Ascending aorta (tissue), 2 donors: ENCODE measurements around the gene CD22. TPM values are rescaled to one million over a fixed set of nuclear protein-coding genes. Genes with fewer than 3 reads are reported as not detected.
"Not testable (repeated sequence)": the region's sequence is repeated elsewhere in the genome, so short reads cannot be mapped to it uniquely, and the experiment has no call there.

Experiments
- DNase-seq, 2 donors: peaks; one replicate each; pipeline ENCODE4 v3.0.0-alpha.2; 2019; ENCODE audit warnings: low spot score in 2 of 2
- H3K27ac ChIP-seq, 2 donors: fragments of 200-600 bp; sonication (generic); one replicate each; pipeline ENCODE4 v1.5.1; 2016 to 2017; ENCODE audit warnings: mild to moderate bottlenecking in 1 of 2
- H3K27me3 ChIP-seq: fragments of 200-600 bp; sonication (generic); one replicate; pipeline ENCODE4 v1.5.1; 2017
- H3K36me3 ChIP-seq, 2 donors: fragments of 200-600 bp; sonication (generic); one replicate each; pipeline ENCODE4 v1.5.1; 2016
- H3K4me1 ChIP-seq, 2 donors: fragments of 200-600 bp; sonication (generic); one replicate each; pipeline ENCODE4 v1.5.1; 2016 to 2017; ENCODE audit warnings: mild to moderate bottlenecking in 1 of 2
- H3K4me3 ChIP-seq, 2 donors: fragments of 200-600 bp; sonication (generic); one replicate each; pipeline ENCODE4 v1.5.1; 2016 to 2017; ENCODE audit warnings: mild to moderate bottlenecking in 1 of 2
- H3K9me3 ChIP-seq, 2 donors: fragments of 200-600 bp; sonication (generic); one replicate each; pipeline ENCODE4 v1.5.1; 2016
- CTCF ChIP-seq, 3 experiments: fragments of 200-600 bp in 2 of 3; fragments of 450-650 bp in 1 of 3; sonication (generic) in 2 of 3; IDR thresholded peaks; one replicate each; pipeline ENCODE4 v1.5.1; 2016 to 2019; ENCODE audit warnings: antibody characterized with exemption in 3 of 3, mild to moderate bottlenecking in 1 of 3, moderate library complexity in 1 of 3
- intact Hi-C: fragments of 100-400 bp; cut with DNase I; formaldehyde crosslinking; loops from one replicate; pipeline ENCODE4 v1.15.1; 2023
- total RNA-seq: library from RNA; depleted of rRNA; stranded (reverse); fragments of >200 nt; gene quantifications from one replicate; pipeline ENCODE4 v1.1.0, GENCODE V29; 2016

CD22 gene
- total RNA-seq, 1 donor from 2014 or later, result 0.75 TPM

GRCh38 chr19:35378356-35378755 lies 49.4 kb downstream of the CD22 start:
- Histone ChIP-seq H3K27ac (no peak overlapping the region), H3K27me3 (no peaks in the 10 kb centered on the region), H3K4me3 (no peak overlapping the region), H3K36me3 (no peaks in the 10 kb centered on the region), H3K4me1 (no peaks in the 10 kb centered on the region), H3K9me3 (no peaks in the 10 kb centered on the region)
- TF ChIP-seq CTCF (IDR thresholded peaks at IDR 0.05), result no peak
- intact Hi-C loops, result no loop called here
- DNase-seq, result no peak

GRCh38 chr19:35379545-35379944 lies 50.6 kb downstream of the CD22 start:
- H3K9me3 ChIP-seq, H3K27ac ChIP-seq: not testable (repeated sequence)

GRCh38 chr19:35379992-35380391 lies 51.0 kb downstream of the CD22 start:
- H3K9me3 ChIP-seq, result no peaks in the 10 kb centered on the region
- no peaks in the 10 kb centered on the region for H3K4me1 ChIP-seq
- H3K36me3 ChIP-seq, result no peaks in the 10 kb centered on the region
- intact Hi-C loops, result no loop called here
- H3K27ac ChIP-seq, result no peak overlapping the region
- DNase-seq, result no peak
- no peaks in the 10 kb centered on the region for H3K27me3 ChIP-seq
- no peak overlapping the region for H3K4me3 ChIP-seq
- no peak for TF ChIP-seq CTCF (IDR thresholded peaks at IDR 0.05)

More at GRCh38 chr19:35379545-35379944, 50.6 kb downstream of the CD22 start:
- H3K27me3 ChIP-seq, H3K4me3 ChIP-seq, intact Hi-C loops, DNase-seq, H3K36me3 ChIP-seq, H3K4me1 ChIP-seq: not testable (repeated sequence)

GRCh38 chr19:35380450-35381124 lies 51.6 kb downstream of the CD22 start:
- Histone ChIP-seq H3K4me3 (no peak overlapping the region), H3K4me1 (no peaks in the 10 kb centered on the region), H3K27ac (no peak overlapping the region), H3K9me3 (no peaks in the 10 kb centered on the region), H3K36me3 (no peaks in the 10 kb centered on the region), H3K27me3 (no peaks in the 10 kb centered on the region)
- intact Hi-C loops, result no loop called here
- no peak for DNase-seq
- no peak for TF ChIP-seq CTCF (IDR thresholded peaks at IDR 0.05)

- H3K4me1 ChIP-seq, result no peaks in the 10 kb centered on the region
- no peak overlapping the region for H3K27ac ChIP-seq
- no peaks in the 10 kb centered on the region for H3K9me3 ChIP-seq
- DNase-seq, result no peak
- no peaks in the 10 kb centered on the region for H3K27me3 ChIP-seq
- H3K4me3 ChIP-seq, result no peak overlapping the region
- intact Hi-C loops, result no loop called here
- H3K36me3 ChIP-seq, result no peaks in the 10 kb centered on the region
- TF ChIP-seq CTCF (IDR thresholded peaks at IDR 0.05), result no peak
Measured at GRCh38 chr19:35381318-35381717, 52.3 kb downstream of the CD22 start.

GRCh38 chr19:35381926-35382325 lies 52.9 kb downstream of the CD22 start:
- no peak for DNase-seq
- Histone ChIP-seq H3K27me3 (no peaks in the 10 kb centered on the region), H3K4me3 (no peak overlapping the region), H3K9me3 (no peaks in the 10 kb centered on the region), H3K27ac (no peak overlapping the region), H3K36me3 (no peaks in the 10 kb centered on the region), H3K4me1 (no peaks in the 10 kb centered on the region)
- TF ChIP-seq CTCF (IDR thresholded peaks at IDR 0.05), result no peak
- intact Hi-C loops, result no loop called here
